GM12891 (cell line): ENCODE data around the gene ATCAY.

Source experiments
- POLR2A ChIP-seq: IDR thresholded peaks from 2 replicates; pipeline ENCODE4 v1.6.1; 2011; ENCODE audit warnings: low read depth, low read length, control low read depth
- POLR2AphosphoS5 ChIP-seq: IDR thresholded peaks from 2 replicates; pipeline ENCODE4 v1.6.1; 2011; ENCODE audit warnings: low read depth, low read length, control low read depth
- POU2F2 ChIP-seq: IDR thresholded peaks from 2 replicates; pipeline ENCODE4 v1.6.1; 2011; ENCODE audit warnings: low read depth, mild to moderate bottlenecking, control low read depth, low read length, moderate library complexity
- SPI1 ChIP-seq: IDR thresholded peaks from 2 replicates; pipeline ENCODE4 v1.6.1; 2011; ENCODE audit warnings: low read depth, low read length, control low read depth
- TAF1 ChIP-seq: IDR thresholded peaks from 2 replicates; pipeline ENCODE4 v1.6.1; 2011; ENCODE audit warnings: low read depth, low read length, control low read depth

DNA sequence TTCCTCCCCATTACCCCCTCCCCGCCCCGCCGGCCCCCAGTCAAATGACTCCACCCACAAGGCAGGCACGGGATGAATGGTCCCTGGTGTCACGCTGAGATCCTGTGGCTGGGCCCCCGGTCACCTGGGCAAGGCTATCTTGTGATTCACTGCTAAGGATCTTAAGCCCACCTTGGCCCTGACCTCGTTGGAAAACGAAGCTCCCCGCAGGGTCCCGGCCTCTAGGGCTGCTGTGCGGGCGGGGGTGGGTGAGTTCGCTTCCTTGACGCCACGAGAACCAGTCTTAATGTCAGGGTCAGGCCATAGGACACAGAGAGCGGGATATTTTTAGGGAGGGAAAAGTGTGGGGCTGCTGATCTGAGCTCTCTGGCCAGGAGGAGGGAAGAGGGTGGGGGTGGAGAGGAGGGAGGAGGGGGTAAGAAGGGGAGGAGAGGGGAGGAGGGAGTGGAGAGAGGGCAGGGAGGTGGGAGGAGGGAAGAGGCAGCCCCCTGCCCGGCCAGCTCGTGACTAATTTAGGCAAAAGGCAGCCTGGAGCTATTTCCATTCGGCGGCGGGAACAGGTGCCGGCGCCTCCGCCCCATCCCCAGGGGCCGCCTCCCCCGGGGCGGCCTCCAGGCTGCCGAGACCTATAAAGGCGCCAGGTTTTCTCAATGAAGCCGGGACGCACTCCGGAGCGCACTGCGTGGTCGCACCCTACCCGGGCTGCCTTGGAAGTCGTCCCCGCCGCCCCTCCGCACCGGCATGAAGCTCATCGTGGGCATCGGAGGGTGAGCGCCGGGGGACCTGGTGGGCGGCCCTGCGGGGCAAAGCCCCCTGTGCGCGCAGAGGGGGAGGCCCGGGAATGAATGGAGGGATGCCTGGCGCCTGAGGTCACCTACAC, 52.7 kb downstream of the ATCAY start, which contains the start of gene NMRK2:
- TF ChIP-seq POU2F2: no peak
- TF ChIP-seq POLR2A: no peak
- TF ChIP-seq TAF1: no peak
- no peak for TF ChIP-seq POLR2AphosphoS5
- no peak for TF ChIP-seq SPI1
